Astrocyte (in vitro differentiated cells and primary cell): ENCODE results near the gene PI4K2A.

Experiments
- CTCF ChIP-seq: IDR thresholded peaks from 2 replicates; pipeline ENCODE4 v1.5.1; 2011; ENCODE audit warnings: low read depth, mild to moderate bottlenecking, inconsistent platforms, low read length, moderate library complexity; ENCODE audit not compliant: insufficient read depth
- EZH2 ChIP-seq: IDR thresholded peaks from 2 replicates; pipeline ENCODE4 v1.6.1; 2012; ENCODE audit warnings: mild to moderate bottlenecking, low read length, inconsistent platforms; ENCODE audit not compliant: insufficient read depth

- no peak for TF ChIP-seq CTCF
- TF ChIP-seq EZH2: no peak
Measured at GRCh38 chr10:97664282-97664850, 23.9 kb downstream of the PI4K2A start.
